Hepatocyte (in vitro differentiated cells): Measurements from ENCODE around the gene UBR3. TPM values are rescaled to one million over a fixed set of nuclear protein-coding genes. Genes with fewer than 3 reads are reported as not detected.

Experiments
- DNase-seq: peaks from one replicate; pipeline ENCODE4 v3.0.0-alpha.2; 2016; ENCODE audit warnings: low spot score
- H2AFZ ChIP-seq: fragments of 200-600 bp; sonication (generic); 2 replicates; pipeline ENCODE4 v1.6.0; 2016; ENCODE audit warnings: antibody characterized with exemption, mild to moderate bottlenecking
- H3K27ac ChIP-seq: fragments of 200-600 bp; sonication (generic); 2 replicates; pipeline ENCODE4 v1.5.1; 2016; ENCODE audit warnings: mild to moderate bottlenecking
- H3K27me3 ChIP-seq: fragments of 200-600 bp; sonication (generic); 2 replicates; pipeline ENCODE4 v1.6.1; 2016
- H3K36me3 ChIP-seq: fragments of 200-600 bp; sonication (generic); replicated peaks from 2 replicates; pipeline ENCODE4 v1.5.1; 2016; ENCODE audit warnings: low read depth; ENCODE audit not compliant: insufficient read depth
- H3K4me1 ChIP-seq: fragments of 200-600 bp; sonication (generic); 2 replicates; pipeline ENCODE4 v1.5.1; 2016; ENCODE audit warnings: mild to moderate bottlenecking, moderate library complexity; ENCODE audit not compliant: insufficient read depth
- H3K4me2 ChIP-seq: fragments of 200-600 bp; sonication (generic); 2 replicates; pipeline ENCODE4 v1.6.0; 2016
- H3K4me3 ChIP-seq: fragments of 200-600 bp; sonication (generic); 2 replicates; pipeline ENCODE4 v1.5.1; 2016; ENCODE audit warnings: mild to moderate bottlenecking
- H3K79me2 ChIP-seq: fragments of 200-600 bp; sonication (generic); 2 replicates; pipeline ENCODE4 v1.6.0; 2017; ENCODE audit warnings: mild to moderate bottlenecking
- H3K9me2 ChIP-seq: fragments of 200-600 bp; sonication (generic); replicated peaks from 2 replicates; pipeline ENCODE4 v1.6.0; 2017; ENCODE audit warnings: mild to moderate bottlenecking; ENCODE audit not compliant: insufficient read depth
- H3K9me3 ChIP-seq: fragments of 200-600 bp; sonication (generic); 2 replicates; pipeline ENCODE4 v1.5.1; 2016; ENCODE audit warnings: low read depth, mild to moderate bottlenecking
- H4K20me1 ChIP-seq: fragments of 200-600 bp; sonication (generic); 2 replicates; pipeline ENCODE4 v1.6.0; 2016; ENCODE audit warnings: mild to moderate bottlenecking; ENCODE audit not compliant: insufficient read depth, poor library complexity, severe bottlenecking
- CTCF ChIP-seq: fragments of 200-600 bp; sonication (generic); IDR thresholded peaks from 2 replicates; pipeline ENCODE4 v1.5.1; 2016; ENCODE audit warnings: antibody characterized with exemption, mild to moderate bottlenecking; ENCODE audit not compliant: poor library complexity
- EZH2 ChIP-seq: fragments of 200-600 bp; sonication (generic); IDR thresholded peaks from 2 replicates; pipeline ENCODE4 v1.6.1; 2016; ENCODE audit warnings: antibody characterized with exemption, mild to moderate bottlenecking, borderline replicate concordance
- EZH2phosphoT487 ChIP-seq: fragments of 200-600 bp; sonication (generic); IDR thresholded peaks from one replicate; pipeline ENCODE4 v1.6.1; 2018; ENCODE audit warnings: antibody characterized with exemption, mild to moderate bottlenecking, low read depth, moderate library complexity; ENCODE audit not compliant: unreplicated experiment, severe bottlenecking
- WGBS: methylation state at CpG from one replicate; pipeline ENCODE4 v1.1.6; 2016; ENCODE audit warnings: low lambda C conversion rate; ENCODE audit errors: missing lambda C conversion rate; 5-methylcytosine and 5-hydroxymethylcytosine counted together
- polyA plus RNA-seq: library from polyadenylated mRNA; unstranded; fragments of >200 nt; fragmentation: Nextera tagmentation; extraction: Ambion mirVana; gene quantifications from 2 replicates; pipeline ENCODE4 v1.2.1, GENCODE V29; 2016
- total RNA-seq: library from RNA; depleted of rRNA; stranded (reverse); fragments of >200 nt; gene quantifications from 2 replicates; pipeline ENCODE4 v1.2.3, GENCODE V29; 2014

UBR3 gene
- total and polyA plus RNA-seq, 2 experiments from 2014 or later: 10.1 to 40.4 TPM

- Histone ChIP-seq H2AFZ (no peak overlapping the region), H3K4me1 (no peaks in the 10 kb centered on the region), H3K36me3 (no peaks in the 10 kb centered on the region), H3K79me2 (no peaks in the 10 kb centered on the region), H3K9me3 (no peaks in the 10 kb centered on the region), H3K4me2 (no peak overlapping the region), H3K27me3 (no peaks in the 10 kb centered on the region), H3K27ac (no peak overlapping the region), H4K20me1 (no peaks in the 10 kb centered on the region), H3K9me2 (no peaks in the 10 kb centered on the region), H3K4me3 (no peak overlapping the region)
- 89% methylated on average over 3 of the region's 3 CpGs for WGBS
- TF ChIP-seq EZH2phosphoT487: no peak
- TF ChIP-seq EZH2: no peak
- TF ChIP-seq CTCF: no peak
- no peak for DNase-seq
Measured at GRCh38 chr2:170091436-170091835, 264.2 kb downstream of the UBR3 start.

GRCh38 chr2:170092436-170093060 is 265.3 kb downstream of the UBR3 start:
- DNase-seq: no peak
- Histone ChIP-seq H4K20me1 (no peaks in the 10 kb centered on the region), H3K27me3 (no peaks in the 10 kb centered on the region), H3K27ac (no peak overlapping the region), H3K79me2 (no peaks in the 10 kb centered on the region), H3K4me3 (no peak overlapping the region), H3K4me2 (no peak overlapping the region), H3K4me1 (no peaks in the 10 kb centered on the region), H3K9me3 (no peaks in the 10 kb centered on the region), H3K36me3 (no peaks in the 10 kb centered on the region), H3K9me2 (no peaks in the 10 kb centered on the region), H2AFZ (no peak overlapping the region)
- whole genome bisulfite sequencing: 88% methylated on average over 4 of the region's 4 CpGs
- no peak for TF ChIP-seq CTCF
- TF ChIP-seq EZH2: no peak
- no peak for TF ChIP-seq EZH2phosphoT487

DNA sequence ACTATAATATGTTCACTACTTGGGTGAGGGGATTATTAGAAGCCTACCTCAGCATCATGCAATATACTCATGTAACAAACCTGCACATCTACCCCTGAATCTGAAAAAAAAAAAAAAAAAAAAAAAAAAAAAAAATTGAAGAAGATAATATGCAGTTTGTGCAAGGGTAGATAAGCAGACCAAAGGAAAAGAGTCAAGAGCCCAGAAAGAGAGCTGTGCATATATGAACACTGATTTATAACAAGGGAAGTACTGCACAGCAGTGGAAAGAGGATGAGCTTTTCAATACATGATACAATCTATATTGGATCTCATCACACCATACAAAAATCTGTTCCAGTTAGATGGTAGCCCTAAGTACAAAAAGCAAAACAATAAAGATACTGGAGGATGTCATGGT is 268.1 kb downstream of the UBR3 start:
- TF ChIP-seq EZH2 (no peak), CTCF (no peak), EZH2phosphoT487 (no peak)

More for the DNA sequence above, 268.1 kb downstream of the UBR3 start:
- DNase-seq: no peak
- H3K27ac ChIP-seq: no peak overlapping the region
- no peaks in the 10 kb centered on the region for H3K36me3 ChIP-seq
- no peak overlapping the region for H2AFZ ChIP-seq
- no peaks in the 10 kb centered on the region for H3K27me3 ChIP-seq
- no peaks in the 10 kb centered on the region for H3K79me2 ChIP-seq
- H3K4me1 ChIP-seq: no peaks in the 10 kb centered on the region
- H4K20me1 ChIP-seq: no peaks in the 10 kb centered on the region
- H3K4me2 ChIP-seq: no peak overlapping the region
- no peaks in the 10 kb centered on the region for H3K9me3 ChIP-seq
- no peak overlapping the region for H3K4me3 ChIP-seq
- no peaks in the 10 kb centered on the region for H3K9me2 ChIP-seq
